ENCODE results near the gene KIAA1143. TPM values are rescaled to one million over a fixed set of nuclear protein-coding genes. Genes with fewer than 3 reads are reported as not detected.
A peak's percentile ranks its signal among the peaks of the same experiment; 100 is the strongest.

The KIAA1143 gene
- total RNA-seq, 1 donor from 2014 or later, result 25.2 TPM

DNA sequence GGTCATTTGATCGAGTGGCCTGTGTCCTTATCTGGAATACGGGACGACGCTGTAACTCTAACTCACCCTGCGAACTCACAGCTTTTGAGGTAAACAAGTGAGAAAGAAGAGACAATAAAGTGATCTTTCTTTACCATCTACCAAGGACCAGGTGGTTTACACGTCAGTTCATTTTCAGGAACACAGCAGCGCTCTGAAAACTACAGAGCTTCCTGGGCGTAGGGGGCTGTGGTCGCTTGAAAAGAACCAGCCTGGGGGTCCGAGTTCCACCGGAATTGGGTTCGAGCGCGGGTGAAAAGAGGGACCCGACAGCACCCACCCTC is 357 bp downstream of the KIAA1143 start:
- TF ChIP-seq, protein P1, sequence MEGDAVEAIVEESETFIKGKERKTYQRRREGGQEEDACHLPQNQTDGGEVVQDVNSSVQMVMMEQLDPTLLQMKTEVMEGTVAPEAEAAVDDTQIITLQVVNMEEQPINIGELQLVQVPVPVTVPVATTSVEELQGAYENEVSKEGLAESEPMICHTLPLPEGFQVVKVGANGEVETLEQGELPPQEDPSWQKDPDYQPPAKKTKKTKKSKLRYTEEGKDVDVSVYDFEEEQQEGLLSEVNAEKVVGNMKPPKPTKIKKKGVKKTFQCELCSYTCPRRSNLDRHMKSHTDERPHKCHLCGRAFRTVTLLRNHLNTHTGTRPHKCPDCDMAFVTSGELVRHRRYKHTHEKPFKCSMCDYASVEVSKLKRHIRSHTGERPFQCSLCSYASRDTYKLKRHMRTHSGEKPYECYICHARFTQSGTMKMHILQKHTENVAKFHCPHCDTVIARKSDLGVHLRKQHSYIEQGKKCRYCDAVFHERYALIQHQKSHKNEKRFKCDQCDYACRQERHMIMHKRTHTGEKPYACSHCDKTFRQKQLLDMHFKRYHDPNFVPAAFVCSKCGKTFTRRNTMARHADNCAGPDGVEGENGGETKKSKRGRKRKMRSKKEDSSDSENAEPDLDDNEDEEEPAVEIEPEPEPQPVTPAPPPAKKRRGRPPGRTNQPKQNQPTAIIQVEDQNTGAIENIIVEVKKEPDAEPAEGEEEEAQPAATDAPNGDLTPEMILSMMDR (IDR thresholded peaks at IDR 0.05), result no peak
- no peaks in the 10 kb centered on the region for H3K27me3 ChIP-seq
- intact Hi-C loops (cut with DNase I), result no loop called here
- peak overlapping the region; percentile 68 for H3K4me3 ChIP-seq
- H3K36me3 ChIP-seq, result no peaks in the 10 kb centered on the region
- no peak for ATAC-seq
- H3K9me3 ChIP-seq, result no peaks in the 10 kb centered on the region
- peak overlapping the region; percentile 80 for H3K27ac ChIP-seq
- H3K4me1 ChIP-seq, result peaks cover 5% of the 10 kb centered on the region
- no peak for DNase-seq

DNA sequence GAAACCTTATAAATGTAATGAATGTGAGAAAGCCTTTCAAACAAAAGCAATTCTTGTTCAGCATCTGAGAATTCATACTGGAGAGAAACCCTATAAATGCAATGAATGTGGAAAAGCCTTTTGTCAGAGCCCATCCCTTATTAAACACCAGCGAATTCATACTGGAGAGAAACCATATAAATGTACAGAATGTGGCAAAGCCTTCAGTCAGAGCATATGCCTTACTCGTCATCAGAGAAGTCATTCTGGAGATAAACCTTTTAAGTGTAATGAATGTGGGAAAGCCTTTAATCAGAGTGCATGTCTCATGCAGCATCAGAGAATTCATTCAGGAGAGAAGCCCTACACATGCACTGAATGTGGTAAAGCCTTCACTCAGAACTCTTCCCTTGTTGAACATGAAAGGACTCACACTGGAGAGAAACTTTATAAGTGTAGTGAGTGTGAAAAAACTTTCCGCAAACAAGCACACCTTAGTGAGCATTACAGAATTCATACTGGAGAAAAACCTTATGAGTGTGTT is 26.7 kb downstream of the KIAA1143 start:
- TF ChIP-seq, protein P1 (IDR thresholded peaks at IDR 0.05), result no peak
- peaks cover 81% of the 10 kb centered on the region for H3K9me3 ChIP-seq
- H3K4me1 ChIP-seq, result peaks cover 4% of the 10 kb centered on the region
- H3K4me3 ChIP-seq, result no peak overlapping the region
- no peaks in the 10 kb centered on the region for H3K27me3 ChIP-seq
- no peak overlapping the region for H3K27ac ChIP-seq
- intact Hi-C loops (cut with DNase I), result no loop called here
- peaks cover 8% of the 10 kb centered on the region for H3K36me3 ChIP-seq
- no peak for ATAC-seq
- DNase-seq, result no peak

DNA sequence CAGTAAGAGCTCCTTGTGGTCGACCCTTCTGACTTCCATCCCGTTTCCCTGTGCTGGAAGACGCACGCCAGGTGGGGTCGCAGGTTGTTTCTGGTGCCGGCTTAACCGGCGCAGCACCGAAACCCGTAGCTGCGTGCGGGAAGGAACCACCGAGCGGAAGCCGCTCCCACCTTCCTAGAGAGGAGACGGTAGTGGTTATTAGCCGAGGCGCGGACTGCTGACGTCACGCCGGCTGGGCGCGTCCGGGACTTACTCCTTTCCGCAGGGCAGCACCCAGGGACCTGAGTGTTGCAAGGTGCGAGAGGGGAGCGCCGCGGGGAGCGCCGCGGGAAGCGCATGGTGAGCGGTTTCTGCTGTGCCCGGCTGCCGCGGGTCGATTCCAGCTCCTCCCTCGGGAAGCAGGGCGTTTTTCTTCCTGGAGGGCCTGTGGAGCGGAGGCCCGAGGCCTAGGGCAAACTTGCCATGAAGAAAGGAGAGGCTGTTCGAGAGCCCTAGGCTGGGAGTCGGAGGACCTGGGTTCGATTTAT is 32.0 kb downstream of the KIAA1143 start, which contains the start of gene ZNF501:
ZNF501 (plus strand) TSS at position 252 of the 527 bp plus-strand sequence. CDS start 4,787 bp downstream, outside the sequence.
- DNase-seq, result peak; percentile 97
- H3K27me3 ChIP-seq, result no peaks in the 10 kb centered on the region
- TF ChIP-seq, protein P1 (IDR thresholded peaks at IDR 0.05), result no peak
- peaks cover 8% of the 10 kb centered on the region for H3K36me3 ChIP-seq
- ATAC-seq, result peak; percentile 100
- H3K27ac ChIP-seq, result peak within 1 kb of the TSS; percentile 71
- peaks cover 4% of the 10 kb centered on the region for H3K4me1 ChIP-seq
- H3K4me3 ChIP-seq, result peak within 1 kb of the TSS; percentile 72
- H3K9me3 ChIP-seq, result peaks cover 67% of the 10 kb centered on the region
- intact Hi-C loops (cut with DNase I), result no loop called here

DNA sequence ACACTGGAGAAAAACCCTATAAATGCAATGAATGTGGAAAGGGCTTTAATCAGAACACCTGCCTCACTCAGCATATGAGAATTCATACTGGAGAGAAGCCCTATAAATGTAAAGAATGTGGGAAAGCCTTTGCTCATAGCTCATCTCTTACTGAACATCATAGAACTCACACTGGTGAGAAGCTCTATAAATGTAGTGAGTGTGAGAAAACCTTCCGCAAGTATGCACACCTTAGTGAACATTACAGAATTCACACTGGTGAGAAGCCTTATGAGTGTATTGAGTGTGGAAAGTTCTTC is 39.4 kb downstream of the KIAA1143 start:
- no peak for ATAC-seq
- TF ChIP-seq, protein P1 (IDR thresholded peaks at IDR 0.05), result no peak
- no peak for DNase-seq
- Histone ChIP-seq H3K36me3 (peaks cover 13% of the 10 kb centered on the region), H3K27ac (no peak overlapping the region), H3K4me3 (no peak overlapping the region), H3K4me1 (no peaks in the 10 kb centered on the region), H3K9me3 (peaks cover 89% of the 10 kb centered on the region), H3K27me3 (no peaks in the 10 kb centered on the region)
- intact Hi-C loops (cut with DNase I), result no loop called here

DNA sequence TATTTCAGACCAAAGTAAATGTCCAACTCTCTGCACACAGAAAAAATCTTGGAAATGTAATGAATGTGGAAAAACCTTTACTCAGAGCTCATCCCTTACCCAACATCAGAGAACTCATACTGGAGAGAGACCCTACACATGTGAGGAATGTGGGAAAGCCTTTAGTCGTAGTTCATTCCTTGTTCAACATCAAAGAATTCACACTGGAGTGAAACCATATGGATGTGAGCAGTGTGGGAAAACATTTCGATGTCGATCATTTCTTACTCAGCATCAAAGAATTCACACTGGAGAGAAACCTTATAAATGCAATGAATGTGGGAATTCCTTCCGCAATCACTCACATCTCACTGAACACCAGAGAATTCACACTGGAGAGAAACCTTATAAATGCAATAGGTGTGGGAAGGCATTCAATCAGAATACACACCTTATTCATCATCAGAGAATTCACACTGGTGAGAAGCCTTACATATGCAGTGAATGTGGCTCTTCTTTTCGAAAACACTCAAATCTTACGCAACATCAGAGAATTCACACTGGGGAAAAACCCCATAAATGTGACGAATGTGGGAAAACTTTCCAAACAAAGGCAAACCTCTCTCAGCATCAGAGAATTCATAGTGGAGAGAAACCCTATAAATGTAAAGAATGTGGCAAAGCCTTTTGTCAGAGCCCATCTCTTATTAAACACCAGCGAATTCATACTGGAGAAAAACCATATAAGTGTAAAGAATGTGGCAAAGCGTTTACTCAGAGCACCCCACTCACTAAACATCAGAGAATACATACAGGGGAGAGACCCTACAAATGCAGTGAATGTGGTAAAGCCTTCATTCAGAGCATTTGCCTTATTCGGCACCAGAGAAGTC is 40.0 kb downstream of the KIAA1143 start:
- H3K27ac ChIP-seq, result no peak overlapping the region
- TF ChIP-seq, protein P1 (IDR thresholded peaks at IDR 0.05), result no peak
- no peaks in the 10 kb centered on the region for H3K4me1 ChIP-seq
- ATAC-seq (no peak), DNase-seq (no peak)
- no peak overlapping the region for H3K4me3 ChIP-seq
- peaks cover 84% of the 10 kb centered on the region for H3K9me3 ChIP-seq
- intact Hi-C loops (cut with DNase I), result no loop called here
- H3K27me3 ChIP-seq, result no peaks in the 10 kb centered on the region
- peaks cover 13% of the 10 kb centered on the region for H3K36me3 ChIP-seq

Data from upper lobe of right lung (tissue), 1 donor.